Panc1 (cell line): ENCODE results near the gene SNX7.

Experiments used
- REST ChIP-seq, 2 experiments: IDR thresholded peaks; 2 replicates each; pipeline ENCODE4 v1.6.1; 2011 to 2012; ENCODE audit warnings: low read depth in 2 of 2, control low read depth in 1 of 2, low read length in 1 of 2, mild to moderate bottlenecking in 1 of 2, moderate library complexity in 1 of 2; ENCODE audit not compliant: insufficient read depth in 1 of 2
- TCF7L2 ChIP-seq: IDR thresholded peaks from 2 replicates; pipeline ENCODE4 v1.6.1; 2011; ENCODE audit warnings: mild to moderate bottlenecking, low read depth, low read length, inconsistent platforms

- TF ChIP-seq TCF7L2 = no peak
- no peak for TF ChIP-seq REST (IDR thresholded peaks at IDR 0.05; ENCODE audit: insufficient read depth in 1 of 2, low read depth in 2 of 2, low read length in 1 of 2)
Observed at GRCh38 chr1:98662356-98662670, 792 bp downstream of the SNX7 start.
